ENCODE measurements around the gene NKX2-8.

DNA sequence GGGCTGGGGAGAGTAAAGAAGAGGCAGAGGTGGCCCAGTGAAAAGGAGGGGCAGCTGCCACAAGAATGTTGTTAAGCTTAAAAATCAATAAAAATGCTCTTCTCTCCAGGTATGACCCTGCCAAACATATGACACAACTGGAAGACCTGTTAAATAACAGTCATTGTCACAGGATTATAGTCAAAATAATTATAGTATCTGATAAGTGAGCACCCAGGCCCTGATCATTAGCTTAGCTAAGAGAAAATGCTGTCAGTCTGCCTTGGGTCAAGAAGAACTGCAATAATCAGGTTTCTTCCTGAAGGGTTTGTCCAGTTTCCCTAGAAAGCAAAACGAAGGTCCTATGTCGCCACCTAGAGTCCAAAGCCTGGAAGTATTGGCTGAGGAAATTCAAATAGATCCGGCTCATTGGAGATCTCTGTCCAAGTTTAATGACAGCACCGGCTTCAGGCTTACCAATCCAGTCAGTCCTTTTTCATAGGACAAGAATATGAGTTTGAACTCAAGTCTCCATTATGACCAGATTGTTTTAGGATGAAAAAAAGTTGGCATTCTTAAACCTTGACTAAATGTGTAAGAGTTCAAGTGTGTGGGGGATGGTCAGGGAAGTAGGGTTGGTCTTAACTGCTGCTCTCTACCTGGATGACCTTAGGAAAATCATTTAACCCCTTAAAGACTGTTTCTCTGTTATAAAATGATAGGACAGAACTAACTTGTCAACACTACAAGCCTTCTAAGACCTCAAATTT, 22.5 kb upstream of the NKX2-8 start:
- no peak for TF ChIP-seq POLR2AphosphoS5 (IDR thresholded peaks at IDR 0.05; ENCODE audit: low read depth, low read length)
- TF ChIP-seq, protein P1, sequence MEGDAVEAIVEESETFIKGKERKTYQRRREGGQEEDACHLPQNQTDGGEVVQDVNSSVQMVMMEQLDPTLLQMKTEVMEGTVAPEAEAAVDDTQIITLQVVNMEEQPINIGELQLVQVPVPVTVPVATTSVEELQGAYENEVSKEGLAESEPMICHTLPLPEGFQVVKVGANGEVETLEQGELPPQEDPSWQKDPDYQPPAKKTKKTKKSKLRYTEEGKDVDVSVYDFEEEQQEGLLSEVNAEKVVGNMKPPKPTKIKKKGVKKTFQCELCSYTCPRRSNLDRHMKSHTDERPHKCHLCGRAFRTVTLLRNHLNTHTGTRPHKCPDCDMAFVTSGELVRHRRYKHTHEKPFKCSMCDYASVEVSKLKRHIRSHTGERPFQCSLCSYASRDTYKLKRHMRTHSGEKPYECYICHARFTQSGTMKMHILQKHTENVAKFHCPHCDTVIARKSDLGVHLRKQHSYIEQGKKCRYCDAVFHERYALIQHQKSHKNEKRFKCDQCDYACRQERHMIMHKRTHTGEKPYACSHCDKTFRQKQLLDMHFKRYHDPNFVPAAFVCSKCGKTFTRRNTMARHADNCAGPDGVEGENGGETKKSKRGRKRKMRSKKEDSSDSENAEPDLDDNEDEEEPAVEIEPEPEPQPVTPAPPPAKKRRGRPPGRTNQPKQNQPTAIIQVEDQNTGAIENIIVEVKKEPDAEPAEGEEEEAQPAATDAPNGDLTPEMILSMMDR (IDR thresholded peaks at IDR 0.05): peak; percentile 76
- TF ChIP-seq SIN3A (IDR thresholded peaks at IDR 0.05; ENCODE audit: borderline replicate concordance, insufficient read depth, low read depth, low read length): no peak
- no peak for TF ChIP-seq TCF7L2 (IDR thresholded peaks at IDR 0.05; ENCODE audit: low read depth, low read length)
- no peak for TF ChIP-seq REST (IDR thresholded peaks at IDR 0.05; ENCODE audit: insufficient read depth in 1 of 2, low read depth in 2 of 2, low read length in 1 of 2)
